Naive thymus-derived CD8-positive, alpha-beta T cell (primary cell): Measurements from ENCODE around the gene ECI1. TPM values are rescaled to one million over a fixed set of nuclear protein-coding genes. Genes with fewer than 3 reads are reported as not detected.

Experiments
- ATAC-seq, 2 donors: fragments of 150-1000 bp; cut with Tn5 transposase in 1 of 2; sonication (Bioruptor Pico), chemical (Tn5 transposase) in 1 of 2; 1 replicate in 1 of 2; 2 replicates in 1 of 2; pipeline ENCODE4 v1.10.0; 2021; ENCODE audit warnings: mild to moderate bottlenecking in 2 of 2, moderate library complexity in 2 of 2
- POLR2A ChIA-PET: fragments of 350-600 bp; sonication (Branson Sonifier 250); formaldehyde crosslinking; loops from one replicate; lab custom pipeline; 2021; ENCODE audit warnings: antibody characterized with exemption; lab: Charles Lee
- DNase-seq, 10 donors: peaks; one replicate each; pipeline versions ENCODE4 v3.0.0 to v3.0.0-alpha.2; 2020 to 2022
- H3K27ac Mint-ChIP-seq, 10 donors: one replicate each; pipeline ENCODE4 v1.8.0; 2020 to 2022; ENCODE audit warnings: mild to moderate bottlenecking in 10 of 10, mixed read lengths in 10 of 10, moderate library complexity in 4 of 10, inconsistent platforms in 1 of 10
- H3K27me3 Mint-ChIP-seq, 5 donors: one replicate each; pipeline ENCODE4 v1.8.0; 2021 to 2022; ENCODE audit warnings: mixed read lengths in 5 of 5
- H3K36me3 Mint-ChIP-seq, 3 donors: one replicate each; pipeline ENCODE4 v1.8.0; 2020 to 2022; ENCODE audit warnings: mixed read lengths in 3 of 3, mild to moderate bottlenecking in 2 of 3, inconsistent platforms in 1 of 3
- H3K4me1 Mint-ChIP-seq, 4 donors: one replicate each; pipeline ENCODE4 v1.8.0; 2021 to 2022; ENCODE audit warnings: mixed read lengths in 4 of 4
- H3K4me3 Mint-ChIP-seq, 10 donors: one replicate each; pipeline ENCODE4 v1.8.0; 2020 to 2022; ENCODE audit warnings: mild to moderate bottlenecking in 10 of 10, mixed read lengths in 10 of 10, moderate library complexity in 6 of 10, inconsistent platforms in 1 of 10
- H3K9me3 Mint-ChIP-seq, 9 donors: one replicate each; pipeline ENCODE4 v1.8.0; 2020 to 2022; ENCODE audit warnings: mixed read lengths in 9 of 9, mild to moderate bottlenecking in 3 of 9, inconsistent platforms in 1 of 9, moderate library complexity in 1 of 9
- polyA plus RNA-seq, 3 donors: library from polyadenylated mRNA; unstranded; fragments of 300-500 nt; fragmentation: Illumina TruSeq; gene quantifications; one replicate each; pipeline ENCODE4 v1.2.3, GENCODE V29; 2021
- total RNA-seq, 8 experiments: library from RNA in 2 of 8; stranded (reverse) in 2 of 8; gene quantifications; one replicate each; pipeline ENCODE4 v1.2.3 and lab custom pipeline; 2021 to 2026

Gene ECI1
- total and polyA plus RNA-seq, 5 experiments from 2014 or later, result 22.1 to 40.4 (median 30.6) TPM

DNA sequence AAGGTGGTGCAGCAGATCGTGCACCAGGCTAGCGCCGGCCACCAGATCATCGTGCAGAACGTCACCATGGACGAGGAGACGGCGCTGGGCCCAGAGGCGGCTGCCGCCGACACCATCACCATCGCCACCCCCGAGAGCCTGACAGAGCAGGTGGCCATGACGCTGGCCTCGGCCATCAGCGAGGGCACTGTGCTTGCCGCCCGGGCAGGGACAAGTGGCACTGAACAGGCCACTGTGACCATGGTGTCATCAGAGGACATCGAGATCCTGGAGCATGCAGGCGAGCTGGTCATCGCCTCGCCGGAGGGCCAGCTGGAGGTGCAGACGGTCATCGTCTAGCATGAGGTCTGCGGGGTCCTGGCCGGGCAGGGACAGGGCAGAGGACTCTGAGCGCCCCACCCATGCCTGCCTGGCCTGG lies 16.1 kb downstream of the ECI1 start:
- POLR2A ChIA-PET, result interaction anchor here (1.3 kb wide), 1 partner anchor 10 kb away, joined by 7 read pairs; no protein-coding TSS in a partner anchor
- Mint-ChIP-seq H3K4me3 (no peak overlapping the region), H3K36me3 (peaks cover 0 to 39% (median 19%) of the 10 kb centered on the region in 3 donors), H3K27me3 (peaks cover 0 to 8% (median 0%) of the 10 kb centered on the region in 5 donors), H3K4me1 (peaks cover 0 to 3% (median 0%) of the 10 kb centered on the region in 4 donors), H3K9me3 (no peaks in the 10 kb centered on the region), H3K27ac (no peak overlapping the region)
- ATAC-seq (no peak), DNase-seq (peak in 1 of 10 donors; percentile 59)

DNA sequence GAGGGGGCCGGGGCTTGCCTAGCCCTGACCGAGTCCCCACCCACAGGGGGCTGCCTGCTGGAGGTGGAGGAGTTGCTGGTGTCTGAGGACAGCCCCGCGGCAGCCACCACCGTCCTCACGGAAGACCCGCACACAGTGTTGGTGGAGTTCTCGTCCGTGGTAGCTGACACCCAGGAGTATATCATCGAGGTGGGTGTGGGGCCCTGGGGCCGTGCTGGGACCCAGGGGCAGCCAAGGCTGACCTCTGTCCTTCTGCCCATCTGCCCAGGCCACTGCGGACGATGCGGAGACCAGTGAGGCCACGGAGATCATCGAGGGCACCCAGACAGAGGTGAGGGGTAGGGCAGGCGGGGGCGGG lies 16.6 kb downstream of the ECI1 start:
- Mint-ChIP-seq H3K27ac (no peak overlapping the region), H3K4me1 (peaks cover 0 to 3% (median 0%) of the 10 kb centered on the region in 4 donors), H3K36me3 (peaks cover 0 to 44% (median 23%) of the 10 kb centered on the region in 3 donors), H3K9me3 (no peaks in the 10 kb centered on the region), H3K27me3 (peaks cover 0 to 10% (median 0%) of the 10 kb centered on the region in 5 donors), H3K4me3 (no peak overlapping the region)
- POLR2A ChIA-PET, result no interaction called here
- DNase-seq (no peak), ATAC-seq (no peak)

DNA sequence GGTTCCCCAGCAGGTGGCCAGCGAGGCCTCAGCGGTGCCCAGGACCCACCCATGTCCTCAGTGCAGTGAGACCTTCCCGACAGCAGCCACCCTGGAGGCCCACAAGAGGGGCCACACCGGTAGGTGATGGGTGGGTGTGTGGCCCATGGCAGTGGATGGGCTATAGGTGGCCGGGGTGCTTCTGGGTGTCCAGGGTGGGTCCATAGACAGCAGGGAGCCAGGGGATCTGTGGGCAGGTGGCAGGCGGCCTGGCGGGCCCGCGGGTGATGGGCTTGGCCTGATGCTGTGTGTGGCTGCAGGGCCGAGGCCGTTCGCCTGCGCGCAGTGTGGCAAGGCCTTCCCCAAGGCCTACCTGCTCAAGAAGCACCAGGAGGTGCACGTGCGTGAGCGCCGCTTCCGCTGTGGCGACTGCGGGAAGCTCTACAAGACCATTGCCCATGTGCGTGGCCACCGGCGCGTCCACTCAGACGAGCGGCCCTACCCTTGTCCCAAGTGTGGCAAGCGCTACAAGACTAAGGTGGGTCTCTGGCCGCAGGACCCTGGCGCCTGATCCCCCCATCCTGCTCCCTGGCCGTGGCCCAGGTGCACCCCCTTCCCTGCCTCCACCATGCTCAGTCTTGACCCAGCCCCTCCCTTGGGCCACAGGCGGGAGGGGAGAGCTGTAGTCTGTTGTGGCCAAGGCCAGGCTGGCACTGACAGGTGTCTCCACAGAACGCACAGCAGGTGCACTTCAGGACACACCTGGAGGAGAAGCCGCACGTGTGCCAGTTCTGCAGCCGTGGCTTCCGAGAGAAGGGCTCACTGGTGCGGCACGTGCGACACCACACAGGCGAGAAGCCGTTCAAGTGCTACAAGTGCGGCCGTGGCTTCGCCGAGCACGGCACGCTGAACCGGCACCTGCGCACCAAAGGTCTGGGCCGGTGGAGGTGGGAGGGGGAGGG lies 17.2 kb downstream of the ECI1 start:
- no peak overlapping the region for H3K27ac Mint-ChIP-seq
- peaks cover 0 to 10% (median 0%) of the 10 kb centered on the region in 5 donors for H3K27me3 Mint-ChIP-seq
- POLR2A ChIA-PET, result no interaction called here
- H3K4me1 Mint-ChIP-seq, result peaks cover 0 to 3% (median 0%) of the 10 kb centered on the region in 4 donors
- ATAC-seq (no peak), DNase-seq (no peak)
- H3K36me3 Mint-ChIP-seq, result peaks cover 0 to 49% (median 27%) of the 10 kb centered on the region in 3 donors
- H3K4me3 Mint-ChIP-seq, result no peak overlapping the region
- no peaks in the 10 kb centered on the region for H3K9me3 Mint-ChIP-seq

DNA sequence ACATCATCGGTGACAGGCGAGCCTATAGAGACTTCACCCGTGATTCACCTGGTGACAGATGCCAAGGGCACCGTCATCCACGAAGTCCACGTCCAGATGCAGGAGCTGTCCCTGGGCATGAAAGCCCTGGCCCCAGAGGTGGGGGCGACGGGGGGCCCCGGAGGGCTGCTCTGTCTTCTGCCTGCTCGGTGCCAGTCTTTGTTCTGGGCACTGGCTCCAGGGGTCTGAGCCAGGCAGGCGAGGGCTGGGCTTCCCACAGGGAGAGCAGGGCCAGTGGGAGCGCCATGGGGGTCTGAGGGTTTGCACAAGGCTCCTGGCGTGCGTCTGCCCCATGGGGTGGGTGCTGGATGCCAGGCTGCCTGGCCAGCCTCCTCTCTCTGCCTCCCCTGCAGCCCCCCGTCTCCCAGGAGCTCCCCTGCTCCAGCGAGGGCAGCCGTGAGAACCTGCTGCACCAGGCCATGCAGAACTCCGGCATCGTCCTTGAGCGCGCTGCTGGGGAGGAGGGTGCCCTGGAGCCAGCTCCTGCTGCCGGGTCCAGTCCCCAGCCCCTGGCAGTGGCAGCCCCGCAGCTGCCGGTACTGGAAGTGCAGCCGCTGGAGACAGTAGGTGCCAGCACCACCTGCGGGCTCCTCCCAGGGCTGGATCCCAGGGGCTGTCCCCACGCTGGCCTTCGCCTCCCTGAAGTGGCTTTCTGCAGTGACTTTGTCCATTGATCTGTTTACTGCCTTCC lies 18.2 kb downstream of the ECI1 start:
- Mint-ChIP-seq H3K4me1 (peaks cover 0 to 3% (median 0%) of the 10 kb centered on the region in 4 donors), H3K27ac (no peak overlapping the region), H3K4me3 (no peak overlapping the region), H3K27me3 (peaks cover 0 to 10% (median 0%) of the 10 kb centered on the region in 5 donors), H3K36me3 (peaks cover 0 to 52% (median 28%) of the 10 kb centered on the region in 3 donors), H3K9me3 (no peaks in the 10 kb centered on the region)
- POLR2A ChIA-PET, result interaction anchor here (0.8 to 1.1 kb wide), 3 partner anchors 8 to 209 kb away, joined by 3 to 5 read pairs (median 3); partner anchors contain the start of gene PGP
- DNase-seq (no peak), ATAC-seq (no peak)

DNA sequence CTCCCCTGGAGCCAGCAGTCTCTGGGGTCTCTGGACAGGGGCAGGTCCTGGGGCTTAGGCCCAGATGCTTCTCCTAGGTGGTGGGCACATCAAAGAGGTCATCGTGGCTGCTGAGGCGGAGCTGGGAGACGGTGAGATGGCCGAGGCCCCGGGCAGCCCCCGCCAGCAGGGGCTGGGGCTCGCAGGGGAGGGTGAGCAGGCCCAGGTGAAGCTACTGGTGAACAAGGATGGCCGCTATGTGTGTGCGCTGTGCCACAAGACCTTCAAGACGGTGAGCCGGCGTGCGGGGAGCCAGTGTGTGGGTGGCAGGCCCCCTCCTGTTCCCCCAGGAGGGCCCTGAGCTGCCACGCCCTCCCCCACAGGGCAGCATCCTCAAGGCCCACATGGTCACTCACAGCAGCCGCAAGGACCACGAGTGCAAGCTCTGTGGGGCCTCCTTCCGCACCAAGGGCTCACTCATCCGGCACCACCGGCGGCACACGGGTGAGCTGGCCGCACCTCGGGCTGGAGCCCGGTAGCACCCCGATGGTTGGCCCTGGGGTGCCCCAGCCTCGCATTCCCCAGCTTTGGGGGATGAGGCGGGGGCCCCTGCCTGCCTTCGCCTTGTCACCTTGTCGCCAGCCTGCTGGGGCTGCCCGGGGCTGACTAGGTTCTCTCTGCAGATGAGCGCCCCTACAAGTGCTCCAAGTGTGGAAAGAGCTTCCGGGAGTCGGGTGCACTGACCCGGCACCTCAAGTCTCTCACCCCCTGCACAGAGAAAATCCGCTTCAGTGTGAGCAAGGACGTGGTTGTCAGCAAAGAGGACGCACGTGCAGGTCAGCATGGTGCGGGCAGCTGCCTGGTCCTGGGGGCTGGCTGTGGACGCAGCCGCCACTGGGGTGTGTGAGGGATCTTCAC lies 19.0 kb downstream of the ECI1 start:
- Mint-ChIP-seq H3K27me3 (peaks cover 0 to 10% (median 0%) of the 10 kb centered on the region in 5 donors), H3K4me1 (peaks cover 0 to 3% (median 0%) of the 10 kb centered on the region in 4 donors)

DNA sequence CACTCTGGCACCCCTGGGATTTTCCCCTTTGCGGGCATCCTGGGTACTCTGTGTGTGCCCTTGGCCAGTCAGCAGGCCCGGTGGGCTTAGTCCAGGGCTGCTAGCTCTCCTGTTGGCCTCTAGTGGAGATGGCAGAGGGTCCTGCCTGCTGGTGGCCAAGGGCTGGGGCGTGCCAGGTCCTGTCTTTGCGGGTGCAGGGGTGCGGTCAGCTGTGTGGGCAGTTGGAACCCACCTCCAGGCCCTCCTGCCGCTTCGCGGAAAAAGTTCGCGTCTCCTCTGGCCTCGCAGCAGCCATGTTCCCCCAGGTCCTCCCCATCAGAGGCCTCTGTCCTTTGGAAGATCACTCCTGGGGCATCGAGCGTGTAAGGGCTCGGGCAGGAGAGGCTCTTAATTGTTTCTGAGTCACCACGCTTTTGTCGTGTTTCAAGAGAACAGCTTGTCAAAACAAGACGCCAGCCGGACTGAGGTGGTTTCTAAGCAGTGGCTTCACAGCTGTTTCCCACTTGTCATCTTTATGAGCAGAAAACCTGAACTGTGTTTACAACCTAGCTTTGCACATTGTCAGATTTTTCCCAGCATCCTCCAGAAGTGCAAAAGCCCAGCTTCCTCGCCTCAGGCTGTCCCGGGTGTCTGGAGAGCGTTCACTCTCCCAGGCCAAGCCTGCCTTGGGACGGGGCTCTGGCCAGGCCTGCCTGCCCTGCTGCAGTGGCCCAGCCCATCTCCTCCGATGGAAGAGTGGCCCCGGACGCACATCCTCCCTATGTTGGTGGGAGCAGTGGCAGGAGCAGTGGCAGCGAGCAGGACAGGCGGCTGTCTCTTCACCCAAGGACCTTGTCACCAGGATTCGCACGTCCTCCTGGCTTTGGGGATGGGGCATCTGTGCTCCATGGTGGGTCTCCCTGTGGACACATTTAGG lies 20.1 kb downstream of the ECI1 start:
- Mint-ChIP-seq H3K27ac (no peak overlapping the region), H3K4me3 (no peak overlapping the region), H3K36me3 (peaks cover 0 to 64% (median 32%) of the 10 kb centered on the region in 3 donors), H3K9me3 (no peaks in the 10 kb centered on the region), H3K27me3 (peaks cover 0 to 10% (median 0%) of the 10 kb centered on the region in 5 donors), H3K4me1 (peaks cover 0 to 8% (median 2%) of the 10 kb centered on the region in 4 donors)
- ATAC-seq (no peak), DNase-seq (no peak)
- POLR2A ChIA-PET, result no interaction called here

More for the DNA sequence above, 19.0 kb downstream of the ECI1 start:
- H3K4me3 Mint-ChIP-seq, result no peak overlapping the region
- H3K9me3 Mint-ChIP-seq, result no peaks in the 10 kb centered on the region
- H3K36me3 Mint-ChIP-seq, result peaks cover 0 to 56% (median 30%) of the 10 kb centered on the region in 3 donors
- no peak overlapping the region for H3K27ac Mint-ChIP-seq
- DNase-seq, result no peak
- no peak for ATAC-seq
- POLR2A ChIA-PET, result interaction anchor here (0.8 to 1.1 kb wide), 4 partner anchors 9 to 208 kb away, joined by 3 to 5 read pairs (median 4); partner anchors contain the start of genes ECI1 and PGP

DNA sequence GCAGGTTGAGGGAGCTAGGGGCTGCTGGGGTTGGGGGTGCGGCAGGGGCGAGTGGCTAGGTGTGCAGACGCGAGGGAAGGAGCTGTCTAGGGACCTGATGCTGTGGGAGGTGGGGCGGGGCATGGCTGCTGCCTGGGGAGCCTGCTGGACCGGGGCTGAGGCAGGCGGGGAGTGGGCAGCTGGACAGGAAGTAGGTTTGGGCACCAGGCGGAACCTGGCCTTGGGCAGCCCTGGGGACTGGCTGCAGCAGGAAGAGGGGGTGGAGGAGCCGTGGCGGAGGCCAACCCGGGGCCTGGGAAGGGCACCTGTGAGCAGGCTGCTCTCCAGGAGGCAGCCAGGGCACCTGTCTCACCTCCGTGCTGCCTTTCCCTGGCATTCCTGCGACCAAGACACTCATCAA lies 21.0 kb downstream of the ECI1 start:
- POLR2A ChIA-PET, result no interaction called here
- Mint-ChIP-seq H3K9me3 (no peaks in the 10 kb centered on the region), H3K4me1 (peaks cover 0 to 10% (median 4%) of the 10 kb centered on the region in 4 donors), H3K4me3 (no peak overlapping the region), H3K36me3 (peaks cover 0 to 68% (median 31%) of the 10 kb centered on the region in 3 donors), H3K27ac (no peak overlapping the region), H3K27me3 (peaks cover 0 to 8% (median 0%) of the 10 kb centered on the region in 5 donors)
- no peak for DNase-seq
- no peak for ATAC-seq

DNA sequence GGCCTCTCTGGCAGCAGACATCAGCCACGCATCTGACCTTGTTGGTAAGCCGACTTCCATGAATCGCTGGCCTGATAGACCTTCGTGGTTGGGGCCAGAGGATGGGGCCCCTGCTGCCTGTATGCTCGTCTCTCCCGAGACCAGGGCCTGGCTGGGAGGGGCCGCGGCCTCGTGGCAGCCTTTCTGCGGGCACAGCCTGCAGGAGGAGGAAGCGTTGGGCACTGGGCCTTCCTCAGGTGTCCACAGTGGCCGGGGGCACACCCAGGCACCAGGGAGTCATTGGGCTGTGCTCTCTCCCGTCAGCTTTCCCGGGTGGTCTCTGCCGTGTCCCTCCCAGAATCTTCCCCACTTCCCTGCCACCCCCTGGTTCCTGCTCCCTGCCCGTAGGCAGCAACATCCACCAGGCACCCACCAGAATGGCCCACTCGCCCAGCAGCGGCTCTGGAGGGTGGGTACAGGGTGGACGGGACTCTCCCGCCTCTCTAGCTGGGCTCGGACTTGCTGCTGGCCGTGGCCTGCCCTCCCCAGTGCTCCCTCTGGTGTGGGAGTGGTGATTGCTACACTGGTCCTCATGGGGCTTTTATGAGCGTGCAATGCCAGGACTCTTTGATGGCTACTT lies 21.6 kb downstream of the ECI1 start:
- Mint-ChIP-seq H3K27ac (peak overlapping the region in 1 of 10 donors; percentile 20), H3K4me3 (no peak overlapping the region), H3K9me3 (no peaks in the 10 kb centered on the region), H3K36me3 (peaks cover 0 to 62% (median 26%) of the 10 kb centered on the region in 3 donors), H3K27me3 (peaks cover 0 to 5% (median 0%) of the 10 kb centered on the region in 5 donors), H3K4me1 (peaks cover 0 to 15% (median 7%) of the 10 kb centered on the region in 4 donors)
- ATAC-seq (no peak), DNase-seq (no peak)
- POLR2A ChIA-PET, result no interaction called here

DNA sequence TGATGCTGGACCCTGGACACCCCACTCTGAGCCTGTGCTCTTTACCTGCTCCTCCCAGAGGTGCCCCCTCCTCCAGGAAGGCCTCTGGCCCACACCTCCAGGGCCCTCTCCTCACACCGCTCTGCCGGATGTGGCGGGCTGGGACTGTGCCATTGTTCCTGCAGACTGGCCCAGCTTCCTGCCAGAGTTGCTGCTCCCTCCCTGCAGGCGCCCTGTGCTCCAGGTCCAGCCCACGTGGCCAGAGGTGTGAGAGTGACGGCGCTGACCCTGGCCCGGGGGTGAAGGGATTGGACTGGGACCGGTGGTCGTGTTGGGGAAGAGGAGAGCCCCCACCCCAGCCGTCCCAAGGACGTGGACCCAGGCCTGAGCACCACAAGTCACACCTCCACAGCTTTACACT lies 22.3 kb downstream of the ECI1 start:
- Mint-ChIP-seq H3K36me3 (peaks cover 0 to 58% (median 26%) of the 10 kb centered on the region in 3 donors), H3K27me3 (peaks cover 0 to 5% (median 0%) of the 10 kb centered on the region in 5 donors), H3K4me3 (no peak overlapping the region), H3K4me1 (peaks cover 0 to 22% (median 10%) of the 10 kb centered on the region in 4 donors), H3K9me3 (no peaks in the 10 kb centered on the region), H3K27ac (no peak overlapping the region)
- POLR2A ChIA-PET, result no interaction called here
- DNase-seq (no peak), ATAC-seq (no peak)

DNA sequence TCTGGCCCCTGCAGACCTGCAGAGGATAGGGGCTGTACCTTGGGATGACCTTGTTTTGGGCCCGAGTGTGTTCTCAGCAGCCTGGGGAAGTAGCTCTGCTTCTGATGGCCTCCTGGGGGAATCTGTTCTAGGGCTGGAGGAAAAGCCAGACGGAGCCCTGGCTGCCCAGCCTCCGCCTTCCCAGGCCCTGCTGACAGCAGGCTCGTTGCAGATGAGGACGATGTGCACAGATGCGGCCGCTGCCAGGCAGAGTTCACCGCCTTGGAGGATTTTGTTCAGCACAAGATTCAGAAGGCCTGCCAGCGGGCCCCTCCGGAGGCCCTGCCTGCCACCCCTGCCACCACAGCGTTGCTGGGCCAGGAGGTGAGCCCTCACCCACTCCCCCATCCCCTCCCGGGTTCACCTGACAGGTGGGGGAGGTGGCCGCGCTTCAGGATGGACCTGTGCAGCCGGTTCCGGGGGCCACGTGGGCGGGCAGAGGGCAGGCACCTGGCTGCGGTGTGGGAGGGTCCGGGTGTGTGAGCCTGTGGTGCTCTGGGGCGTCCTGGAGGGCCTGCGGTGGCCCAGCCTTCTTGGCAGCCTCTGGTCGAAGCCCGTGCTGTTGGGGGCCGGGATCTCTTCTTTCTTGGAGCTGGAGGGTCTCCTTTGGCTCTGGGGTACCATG lies 23.1 kb downstream of the ECI1 start:
- Mint-ChIP-seq H3K4me1 (peaks cover 0 to 23% (median 12%) of the 10 kb centered on the region in 4 donors), H3K27me3 (peaks cover 0 to 2% (median 0%) of the 10 kb centered on the region in 5 donors), H3K36me3 (peaks cover 0 to 54% (median 23%) of the 10 kb centered on the region in 3 donors), H3K4me3 (no peak overlapping the region), H3K27ac (no peak overlapping the region), H3K9me3 (no peaks in the 10 kb centered on the region)
- POLR2A ChIA-PET, result no interaction called here
- ATAC-seq, result no peak
- DNase-seq, result no peak
